ENCODE results near the gene MAML1. TPM values are rescaled to one million over a fixed set of nuclear protein-coding genes. Genes with fewer than 3 reads are reported as not detected.
A peak's percentile ranks its signal among the peaks of the same experiment; 100 is the strongest.

MAML1 gene
- polyA plus RNA-seq, 1 of the 3 experiments (the other 2 are of a cell fraction): 8.1 TPM

DNA sequence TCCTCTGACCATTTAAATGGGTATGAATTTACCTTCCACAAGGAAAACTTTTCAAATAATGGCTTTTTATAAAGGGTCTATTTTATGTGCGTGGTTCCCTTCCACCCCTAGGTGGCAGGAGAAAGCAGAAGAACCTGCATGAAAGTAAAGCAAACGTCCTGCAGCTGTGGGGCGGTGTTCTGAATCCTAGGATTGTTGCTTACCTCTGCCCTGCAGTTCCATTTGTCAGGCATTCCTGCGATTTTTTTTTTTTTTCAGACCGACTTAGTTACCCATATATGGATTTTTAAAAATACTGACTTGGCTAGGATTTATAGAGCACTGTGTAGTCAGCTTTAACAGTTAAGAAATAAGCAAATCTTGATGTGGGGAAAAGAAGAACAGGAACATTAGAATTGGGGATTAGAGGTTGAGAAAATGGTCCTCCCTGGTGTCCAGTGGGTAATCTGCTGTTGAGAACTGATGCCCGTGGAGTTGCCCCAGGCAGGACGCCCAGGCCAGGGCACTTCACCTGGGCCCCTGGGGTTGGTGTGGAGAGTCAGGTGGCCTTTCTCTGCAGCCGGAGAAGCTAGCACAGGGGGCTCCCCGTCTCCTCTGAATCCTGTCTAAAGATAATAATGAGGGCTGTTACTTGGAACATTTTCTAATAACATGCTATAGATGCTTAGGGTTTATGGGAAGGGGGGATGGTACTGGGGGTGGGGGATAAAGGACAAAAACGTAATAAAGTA, 30.8 kb downstream of the MAML1 start (continued):
- TF ChIP-seq, protein P1, sequence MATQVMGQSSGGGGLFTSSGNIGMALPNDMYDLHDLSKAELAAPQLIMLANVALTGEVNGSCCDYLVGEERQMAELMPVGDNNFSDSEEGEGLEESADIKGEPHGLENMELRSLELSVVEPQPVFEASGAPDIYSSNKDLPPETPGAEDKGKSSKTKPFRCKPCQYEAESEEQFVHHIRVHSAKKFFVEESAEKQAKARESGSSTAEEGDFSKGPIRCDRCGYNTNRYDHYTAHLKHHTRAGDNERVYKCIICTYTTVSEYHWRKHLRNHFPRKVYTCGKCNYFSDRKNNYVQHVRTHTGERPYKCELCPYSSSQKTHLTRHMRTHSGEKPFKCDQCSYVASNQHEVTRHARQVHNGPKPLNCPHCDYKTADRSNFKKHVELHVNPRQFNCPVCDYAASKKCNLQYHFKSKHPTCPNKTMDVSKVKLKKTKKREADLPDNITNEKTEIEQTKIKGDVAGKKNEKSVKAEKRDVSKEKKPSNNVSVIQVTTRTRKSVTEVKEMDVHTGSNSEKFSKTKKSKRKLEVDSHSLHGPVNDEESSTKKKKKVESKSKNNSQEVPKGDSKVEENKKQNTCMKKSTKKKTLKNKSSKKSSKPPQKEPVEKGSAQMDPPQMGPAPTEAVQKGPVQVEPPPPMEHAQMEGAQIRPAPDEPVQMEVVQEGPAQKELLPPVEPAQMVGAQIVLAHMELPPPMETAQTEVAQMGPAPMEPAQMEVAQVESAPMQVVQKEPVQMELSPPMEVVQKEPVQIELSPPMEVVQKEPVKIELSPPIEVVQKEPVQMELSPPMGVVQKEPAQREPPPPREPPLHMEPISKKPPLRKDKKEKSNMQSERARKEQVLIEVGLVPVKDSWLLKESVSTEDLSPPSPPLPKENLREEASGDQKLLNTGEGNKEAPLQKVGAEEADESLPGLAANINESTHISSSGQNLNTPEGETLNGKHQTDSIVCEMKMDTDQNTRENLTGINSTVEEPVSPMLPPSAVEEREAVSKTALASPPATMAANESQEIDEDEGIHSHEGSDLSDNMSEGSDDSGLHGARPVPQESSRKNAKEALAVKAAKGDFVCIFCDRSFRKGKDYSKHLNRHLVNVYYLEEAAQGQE (IDR thresholded peaks at IDR 0.05; ENCODE audit: low read depth, low read length): no peak
- no peak for TF ChIP-seq TCF12 (IDR thresholded peaks at IDR 0.05)
- TF ChIP-seq, protein P2, sequence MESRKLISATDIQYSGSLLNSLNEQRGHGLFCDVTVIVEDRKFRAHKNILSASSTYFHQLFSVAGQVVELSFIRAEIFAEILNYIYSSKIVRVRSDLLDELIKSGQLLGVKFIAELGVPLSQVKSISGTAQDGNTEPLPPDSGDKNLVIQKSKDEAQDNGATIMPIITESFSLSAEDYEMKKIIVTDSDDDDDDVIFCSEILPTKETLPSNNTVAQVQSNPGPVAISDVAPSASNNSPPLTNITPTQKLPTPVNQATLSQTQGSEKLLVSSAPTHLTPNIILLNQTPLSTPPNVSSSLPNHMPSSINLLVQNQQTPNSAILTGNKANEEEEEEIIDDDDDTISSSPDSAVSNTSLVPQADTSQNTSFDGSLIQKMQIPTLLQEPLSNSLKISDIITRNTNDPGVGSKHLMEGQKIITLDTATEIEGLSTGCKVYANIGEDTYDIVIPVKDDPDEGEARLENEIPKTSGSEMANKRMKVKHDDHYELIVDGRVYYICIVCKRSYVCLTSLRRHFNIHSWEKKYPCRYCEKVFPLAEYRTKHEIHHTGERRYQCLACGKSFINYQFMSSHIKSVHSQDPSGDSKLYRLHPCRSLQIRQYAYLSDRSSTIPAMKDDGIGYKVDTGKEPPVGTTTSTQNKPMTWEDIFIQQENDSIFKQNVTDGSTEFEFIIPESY (IDR thresholded peaks at IDR 0.05; ENCODE audit: borderline replicate concordance, low read depth): no peak
- no peak for TF ChIP-seq TEAD4 (IDR thresholded peaks at IDR 0.05; ENCODE audit: borderline replicate concordance, insufficient read depth)

- H3K4me2 ChIP-seq: 0 out of 2 replicates have a peak overlapping the region, but pooled peaks have one; percentile 14
- 83% methylated on average over 8 of the region's 8 CpGs for WGBS (ENCODE audit: low lambda C conversion rate)
- H2AFZ ChIP-seq (ENCODE audit: low read depth): no peak overlapping the region
- peaks cover 40% of the 10 kb centered on the region for H4K20me1 ChIP-seq (ENCODE audit: insufficient read depth)
- H3K27me3 ChIP-seq (ENCODE audit: insufficient read depth): no peaks in the 10 kb centered on the region
- ChIA-PET CTCF (interaction anchor here (1.0 to 3.1 kb wide), 9 partner anchors 11 to 143 kb away, joined by 3 to 67 read pairs (median 17); partner anchors contain the start of gene LTC4S), POLR2A (interaction anchor here (0.6 kb wide), 1 partner anchor 58 kb away, joined by 3 read pairs; no protein-coding TSS in a partner anchor)
- peaks cover 74% of the 10 kb centered on the region for H3K79me2 ChIP-seq (ENCODE audit: insufficient read depth)
- H3K36me3 ChIP-seq (replicated peaks in 1 of 2; ENCODE audit: control insufficient read depth in 1 of 2, insufficient read depth in 2 of 2, low read length in 1 of 2): peaks cover 12 to 16% of the 10 kb centered on the region in 2 experiments
- DNase-seq: no peak
- no peak overlapping the region for H3K4me3 ChIP-seq (ENCODE audit: low read depth in 2 of 2, low read length in 1 of 2)
- peak overlapping the region in 1 of 2 experiments; percentile 88; a peak in 3 of 4 replicates for H3K27ac ChIP-seq (ENCODE audit: low read depth in 2 of 2, low read length in 1 of 2)
- TF ChIP-seq, protein P1 (IDR thresholded peaks at IDR 0.05; ENCODE audit: low read depth, low read length): no peak
- TF ChIP-seq FOSL2 (IDR thresholded peaks at IDR 0.05; ENCODE audit: borderline replicate concordance, low read depth): no peak
- no peak for TF ChIP-seq USF1 (IDR thresholded peaks at IDR 0.05; ENCODE audit: borderline replicate concordance, low read depth)
- TF ChIP-seq POLR2AphosphoS5 (IDR thresholded peaks at IDR 0.05; ENCODE audit: low read depth, low read length): no peak
- no peak for TF ChIP-seq EZH2phosphoT487 (IDR thresholded peaks at IDR 0.05; ENCODE audit: borderline replicate concordance, low read depth)
- no peaks in the 10 kb centered on the region for H3K9me3 ChIP-seq
- peaks cover 44% of the 10 kb centered on the region for H3F3A ChIP-seq (replicated peaks; ENCODE audit: insufficient read depth)
- H3K4me1 ChIP-seq (ENCODE audit: control insufficient read depth in 1 of 2, insufficient read depth in 2 of 2, low read depth in 1 of 2, low read length in 1 of 2): peaks cover 38 to 54% of the 10 kb centered on the region in 2 experiments
- H3K9ac ChIP-seq: no peak overlapping the region
- H3K9me2 ChIP-seq: no peaks in the 10 kb centered on the region
These were observed 31.4 kb downstream of the MAML1 start for GRCh38 chr5:179764056-179764455.

Data from SK-N-SH (cell line).